Spinal cord (tissue), 10 donors: ENCODE data around the gene AKR1C2. TPM values are rescaled to one million over a fixed set of nuclear protein-coding genes. Genes with fewer than 3 reads are reported as not detected.
"Not testable (repeated sequence)": the region's sequence is repeated elsewhere in the genome, so short reads cannot be mapped to it uniquely, and the experiment has no call there.

Experiments used
- DNase-seq, 6 donors: peaks; one replicate each; pipeline versions ENCODE4 v3.0.0 to v3.0.0-alpha.2; 2013 to 2015; ENCODE audit warnings: low spot score in 6 of 6, low read depth in 4 of 6
- H3K27ac ChIP-seq: one replicate; pipeline ENCODE4 v1.5.1; 2013; ENCODE audit warnings: low read depth, low read length, control low read depth
- H3K27me3 ChIP-seq: one replicate; pipeline ENCODE4 v1.6.1; 2013; ENCODE audit warnings: low read length; ENCODE audit not compliant: control insufficient read depth, insufficient read depth
- H3K36me3 ChIP-seq: one replicate; pipeline ENCODE4 v1.6.1; 2013; ENCODE audit warnings: low read length; ENCODE audit not compliant: control insufficient read depth, insufficient read depth
- H3K4me1 ChIP-seq: one replicate; pipeline ENCODE4 v1.6.1; 2013; ENCODE audit warnings: low read length; ENCODE audit not compliant: control insufficient read depth, insufficient read depth
- H3K4me3 ChIP-seq: one replicate; pipeline ENCODE4 v1.5.1; 2013; ENCODE audit warnings: low read depth, low read length, control low read depth
- H3K9me3 ChIP-seq: one replicate; pipeline ENCODE4 v1.6.1; 2013; ENCODE audit warnings: low read length; ENCODE audit not compliant: control insufficient read depth, insufficient read depth
- WGBS: methylation state at CpG from one replicate; pipeline ENCODE4 v1.1.5; 2013; ENCODE audit warnings: missing lambda C conversion rate; ENCODE audit not compliant: insufficient coverage; 5-methylcytosine and 5-hydroxymethylcytosine counted together
- polyA plus RNA-seq, 2 donors: library from polyadenylated mRNA; unstranded; fragments of 120-200 nt; gene quantifications; one replicate each; pipeline ENCODE4 v1.2.1, GENCODE V29; 2013; ENCODE audit not compliant: insufficient read length in 2 of 2
- small RNA-seq: library from RNA; depleted of rRNA; stranded (forward); fragments of <200 nt; gene quantifications from one replicate; pipeline ENCODE3, GENCODE V24; 2014; ENCODE audit warnings: low replicate concordance
- total RNA-seq, 2 donors: library from RNA; depleted of rRNA in 1 of 2; stranded (reverse); fragments of 120-200 nt in 1 of 2; fragments of >200 nt in 1 of 2; gene quantifications; one replicate each; pipeline versions ENCODE4 v1.2.3 to v1.2.4, GENCODE V29; 2013 to 2014
- donor health status: healthy.

AKR1C2 gene
- total and polyA plus RNA-seq, 4 donors: 27.5 to 58.3 (median 41.1) TPM

- 100% methylated on average over 1 of the region's 6 CpGs for WGBS
- H3K27me3 ChIP-seq, H3K4me1 ChIP-seq, H3K9me3 ChIP-seq, H3K27ac ChIP-seq, DNase-seq, H3K4me3 ChIP-seq, H3K36me3 ChIP-seq: not testable (repeated sequence)
These were observed 63.6 kb downstream of the AKR1C2 start for GRCh38 chr10:4940073-4940428.

GRCh38 chr10:4939224-4940072 is 64.2 kb downstream of the AKR1C2 start:
- DNase-seq: no peak
- no peaks in the 10 kb centered on the region for H3K4me1 ChIP-seq
- H3K27me3 ChIP-seq: no peaks in the 10 kb centered on the region
- 87% methylated on average over 6 of the region's 7 CpGs for WGBS
- no peaks in the 10 kb centered on the region for H3K9me3 ChIP-seq
- H3K27ac ChIP-seq: no peak overlapping the region
- H3K36me3 ChIP-seq: peaks cover 2% of the 10 kb centered on the region
- no peak overlapping the region for H3K4me3 ChIP-seq

Small RNA genes within 50 kb of the gene (small RNA-seq; reads per million reads assigned to genes)
- gene RF00096: not detected

Other genes with a start within 250 kb of the AKR1C2 start
- 10 to 100 TPM; 10.4 to 26.7 TPM for gene AKR1E2, start 177.7 kb downstream of the AKR1C2 start, total RNA-seq
- gene AKR1E2, start 177.7 kb downstream of the AKR1C2 start, polyA plus RNA-seq: 1 to 10 TPM; 4.3 to 7.8 TPM
- gene AKR1C1, start 40.4 kb downstream of the AKR1C2 start, total RNA-seq: 10 to 100 TPM; 20.2 to 53.3 TPM
- gene AKR1C1, start 40.4 kb downstream of the AKR1C2 start, polyA plus RNA-seq: 10 to 100 TPM; 56.0 to 60.3 TPM
- 1 to 10 TPM; 4.9 to 6.1 TPM for gene AKR1C3, start 90.6 kb upstream of the AKR1C2 start, total RNA-seq
- gene AKR1C3, start 90.6 kb upstream of the AKR1C2 start, polyA plus RNA-seq: 1 to 10 TPM; 1.5 to 2.3 TPM
- under 1 TPM; 0.20 to 0.94 TPM for gene AKR1C8, start 181.3 kb upstream of the AKR1C2 start, total RNA-seq
- not detected for gene AKR1C8, start 181.3 kb upstream of the AKR1C2 start, polyA plus RNA-seq
- gene AKR1C4, start 193.0 kb upstream of the AKR1C2 start, total RNA-seq: not detected
- not detected for gene AKR1C4, start 193.0 kb upstream of the AKR1C2 start, polyA plus RNA-seq